Heart left ventricle (tissue), 16 donors: ENCODE results near the gene STARD3. TPM values are rescaled to one million over a fixed set of nuclear protein-coding genes. Genes with fewer than 3 reads are reported as not detected.

ENCODE experiments used
- ATAC-seq, 4 donors: fragments of 200-7000 bp; cut with Tn5 transposase; one replicate each; pipeline ENCODE4 v1.9.1; 2020 to 2022; ENCODE audit warnings: moderate library complexity in 4 of 4, mild to moderate bottlenecking in 3 of 4, moderate number of reproducible peaks in 1 of 4
- DNase-seq, 5 donors: peaks; one replicate each; pipeline ENCODE4 v3.0.0-alpha.2; 2020
- H3K27ac ChIP-seq, 12 donors: fragments of 200-600 bp; sonication (generic) in 4 of 12; one replicate each; pipeline versions ENCODE4 v1.5.0 to v1.8.0; 2016 to 2022; ENCODE audit warnings: mild to moderate bottlenecking in 2 of 12
- H3K27me3 ChIP-seq, 9 donors: fragments of 200-600 bp; sonication (generic) in 2 of 9; one replicate each; pipeline versions ENCODE4 v1.5.1 to v1.8.0; 2016 to 2022; ENCODE audit warnings: mild to moderate bottlenecking in 3 of 9
- H3K36me3 ChIP-seq, 9 donors: fragments of 200-600 bp; sonication (generic) in 2 of 9; one replicate each; pipeline versions ENCODE4 v1.5.0 to v1.8.0; 2018 to 2022; ENCODE audit warnings: mild to moderate bottlenecking in 2 of 9
- H3K4me1 ChIP-seq, 12 donors: fragments of 200-600 bp; sonication (generic) in 4 of 12; one replicate each; pipeline versions ENCODE4 v1.5.0 to v1.8.0; 2016 to 2022; ENCODE audit warnings: mild to moderate bottlenecking in 3 of 12
- H3K4me3 ChIP-seq, 12 donors: fragments of 200-600 bp; sonication (generic) in 4 of 12; one replicate each; pipeline versions ENCODE4 v1.5.0 to v1.8.0; 2017 to 2022; ENCODE audit warnings: mild to moderate bottlenecking in 9 of 12, moderate library complexity in 4 of 12
- H3K9me3 ChIP-seq, 12 donors: fragments of 200-600 bp; sonication (generic) in 4 of 12; one replicate each; pipeline versions ENCODE4 v1.5.0 to v1.8.0; 2016 to 2022; ENCODE audit warnings: mild to moderate bottlenecking in 1 of 12
- POLR2A ChIP-seq, 2 donors: fragments of 450-650 bp; IDR thresholded peaks; one replicate each; pipeline ENCODE4 v1.6.1; 2017; ENCODE audit warnings: antibody characterized with exemption in 2 of 2, mild to moderate bottlenecking in 2 of 2, moderate library complexity in 2 of 2
- WGBS, 4 donors: extraction: QIAGEN DNeasy Blood & Tissue Kit in 2 of 4; methylation state at CpG; one replicate each; pipeline versions ENCODE4 v1.1.5 to v1.1.7; 2013 to 2018; 5-methylcytosine and 5-hydroxymethylcytosine counted together
- intact Hi-C, 10 donors: fragments of 100-400 bp; cut with DNase I; formaldehyde crosslinking; loops; one replicate each; pipeline versions ENCODE4 v1.11.1 to v1.14.2; 2022
- polyA plus RNA-seq, 2 donors: library from polyadenylated mRNA; stranded (reverse); fragments of 200-250 nt; gene quantifications; one replicate each; pipeline ENCODE4 v1.2.3, GENCODE V29; 2013
- total RNA-seq, 9 donors: library from RNA; depleted of rRNA in 2 of 9; stranded (reverse); fragments of >200 nt in 2 of 9; fragmentation: NEBNext Ultra II Directional in 3 of 9; extraction: Animal tissue kit (Norgen Biotek cat#: 25700) in 3 of 9; gene quantifications; one replicate each; pipeline versions ENCODE4 v1.1.0 to v1.2.4, GENCODE V29; 2016 to 2023
- TF ChIP-seq, protein P1 (sequence below), 12 donors: fragments of 200-600 bp; sonication (generic) in 4 of 12; IDR thresholded peaks; one replicate each; pipeline versions ENCODE4 v1.5.0 to v1.8.0; 2018 to 2022; ENCODE audit warnings: antibody characterized with exemption in 12 of 12, mild to moderate bottlenecking in 5 of 12
- donor health status: ischemic (EF 13 %, LVEDD 7.1; RV severe dilation, severe dysfunction).
- donor health status: healthy with polysubstance abuse.
- donor health status: DM: no; HTN: yes; CAD: no.
- donor health status: DM: no; HTN: no; CAD: no.
- donor health status: ischemic (EF 25% LVEDD 6.9; RV normal size, moderate dysfunction).
- donor health status: ischemic (EF 25% LVEDD 5.7; RV mildly dilated, moderate dysfunction).
- donor health status: healthy.
- donor health status: DM: yes; HTN: yes; CAD: no.
- donor health status: ischemic (EF 35%, LVEDD 5.7; RV mildly dilated, moderate dysfunction).
- donor health status: nonischemic (EF 11% LVEDD 7.7; RV severe dilation, severe dysfunction).
- donor health status: DM: yes; HTN: yes; CAD: no.
- donor health status: PGD.
- donor health status: ischemic (EF 29% LVEDD 5.4; RV normal size, mild dysfunction).
- donor health status: nonischemic (EF 23%, LVEDD 6.1; RV moderate dilation, normal function).

The STARD3 gene
- total and polyA plus RNA-seq, 11 donors = 14.1 to 57.2 (median 24.2) TPM

DNA sequence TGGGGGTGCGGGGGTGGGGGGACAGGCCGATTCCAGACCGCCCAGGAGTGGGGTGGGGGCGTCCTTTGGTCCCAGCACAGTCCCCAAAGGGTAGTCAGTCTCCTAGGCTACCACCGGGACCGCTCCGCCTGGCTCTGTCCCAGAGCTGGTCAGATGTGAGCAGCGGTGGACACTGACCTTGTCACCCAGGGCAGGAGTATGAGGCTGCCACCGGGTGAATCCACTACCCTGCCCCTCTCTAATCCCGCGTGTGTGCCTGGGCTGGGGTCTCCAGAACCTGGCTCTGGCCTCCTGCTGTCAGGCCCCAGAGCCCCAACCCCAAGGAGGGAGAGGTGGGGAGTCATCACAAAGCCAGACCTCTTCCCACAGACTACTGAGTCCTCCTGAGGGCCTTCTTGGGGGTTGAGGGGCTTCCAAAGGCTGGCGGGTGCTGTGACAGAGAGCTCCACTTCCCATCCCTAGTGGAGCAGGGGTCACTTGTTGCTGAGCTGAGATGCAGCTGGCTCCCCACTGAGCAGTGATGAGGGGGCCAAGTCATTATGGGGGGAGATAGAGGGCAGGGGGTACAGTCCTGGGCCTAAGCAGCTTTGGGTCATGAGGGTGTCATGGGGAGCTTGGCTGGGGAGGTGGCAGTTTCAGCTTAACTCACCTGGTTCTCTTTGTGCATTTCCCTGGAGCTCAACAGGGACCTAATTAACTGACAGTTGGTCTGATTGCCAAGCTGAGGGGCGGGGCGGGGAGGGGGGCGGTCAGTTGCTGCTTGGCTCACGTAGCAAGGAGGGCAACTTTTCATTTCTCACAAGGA is 9.0 kb upstream of the STARD3 start:
- DNase-seq (no peak), ATAC-seq (no peak)
- no peak overlapping the region for H3K4me3 ChIP-seq
- no peaks in the 10 kb centered on the region for H3K9me3 ChIP-seq
- intact Hi-C loops = loop anchor here in 3 of 10 donors (10.0 kb wide), 4 partner anchors 47 to 357 kb away; partner anchors contain the start of gene PSMD3 (in 1 of the 3)
- H3K27me3 ChIP-seq = peaks cover 8 to 56% (median 32%) of the 10 kb centered on the region in 9 donors
- no peak overlapping the region for H3K27ac ChIP-seq
- H3K4me1 ChIP-seq = peaks cover 0 to 18% (median 11%) of the 10 kb centered on the region in 12 donors
- TF ChIP-seq, protein P1, sequence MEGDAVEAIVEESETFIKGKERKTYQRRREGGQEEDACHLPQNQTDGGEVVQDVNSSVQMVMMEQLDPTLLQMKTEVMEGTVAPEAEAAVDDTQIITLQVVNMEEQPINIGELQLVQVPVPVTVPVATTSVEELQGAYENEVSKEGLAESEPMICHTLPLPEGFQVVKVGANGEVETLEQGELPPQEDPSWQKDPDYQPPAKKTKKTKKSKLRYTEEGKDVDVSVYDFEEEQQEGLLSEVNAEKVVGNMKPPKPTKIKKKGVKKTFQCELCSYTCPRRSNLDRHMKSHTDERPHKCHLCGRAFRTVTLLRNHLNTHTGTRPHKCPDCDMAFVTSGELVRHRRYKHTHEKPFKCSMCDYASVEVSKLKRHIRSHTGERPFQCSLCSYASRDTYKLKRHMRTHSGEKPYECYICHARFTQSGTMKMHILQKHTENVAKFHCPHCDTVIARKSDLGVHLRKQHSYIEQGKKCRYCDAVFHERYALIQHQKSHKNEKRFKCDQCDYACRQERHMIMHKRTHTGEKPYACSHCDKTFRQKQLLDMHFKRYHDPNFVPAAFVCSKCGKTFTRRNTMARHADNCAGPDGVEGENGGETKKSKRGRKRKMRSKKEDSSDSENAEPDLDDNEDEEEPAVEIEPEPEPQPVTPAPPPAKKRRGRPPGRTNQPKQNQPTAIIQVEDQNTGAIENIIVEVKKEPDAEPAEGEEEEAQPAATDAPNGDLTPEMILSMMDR (IDR thresholded peaks at IDR 0.05) = no peak
- TF ChIP-seq POLR2A (IDR thresholded peaks at IDR 0.05) = no peak
- 49 to 80% (median 63%) methylated on average over 7 to 16 of the region's 16 CpGs for WGBS, 4 donors
- H3K36me3 ChIP-seq = no peaks in the 10 kb centered on the region

DNA sequence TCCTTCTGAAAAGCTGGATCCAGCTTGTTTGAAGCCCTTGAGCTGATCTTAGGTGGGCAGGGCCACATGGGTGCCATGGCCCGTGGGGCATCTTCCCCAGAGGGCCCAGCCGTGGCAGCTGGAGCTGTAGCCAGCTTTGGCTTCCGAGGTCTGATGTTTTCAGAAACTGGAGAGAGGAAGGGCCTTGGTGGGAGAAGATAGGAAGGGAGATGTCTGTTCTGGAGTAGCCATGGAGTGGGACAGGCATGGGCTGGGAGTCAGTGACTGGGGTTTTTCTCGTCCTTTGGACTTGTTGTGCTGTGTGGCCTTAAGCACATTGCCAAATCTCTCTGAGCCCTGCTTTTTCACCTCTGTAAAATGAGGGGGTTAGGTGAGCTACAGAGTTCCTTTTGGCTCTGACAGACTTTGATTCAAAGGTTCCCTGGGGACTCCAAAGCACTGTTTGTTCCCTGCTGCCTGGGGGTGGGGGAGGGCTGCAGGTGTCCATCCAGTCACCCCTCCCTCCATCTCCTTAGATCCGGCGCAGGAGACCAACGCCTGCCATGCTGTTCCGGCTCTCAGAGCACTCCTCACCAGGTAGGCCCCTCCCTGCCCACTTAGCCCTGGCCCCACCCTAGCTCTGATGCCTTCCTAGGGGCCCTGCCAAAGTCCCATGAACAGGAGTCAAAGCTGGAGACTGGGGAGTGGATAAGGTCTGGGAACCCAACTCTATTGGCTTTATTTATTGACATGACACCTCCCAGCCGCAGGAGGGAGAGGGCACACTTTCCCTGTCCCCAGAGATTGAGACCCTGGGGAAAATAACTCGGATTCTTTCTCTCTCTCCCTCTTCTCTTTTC is 8.1 kb upstream of the STARD3 start:
- DNase-seq (no peak), ATAC-seq (no peak)
- no peaks in the 10 kb centered on the region for H3K9me3 ChIP-seq
- no peak overlapping the region for H3K4me3 ChIP-seq
- no peak overlapping the region for H3K27ac ChIP-seq
- no peaks in the 10 kb centered on the region for H3K36me3 ChIP-seq
- no peak for TF ChIP-seq POLR2A (IDR thresholded peaks at IDR 0.05)
- TF ChIP-seq, protein P1 (IDR thresholded peaks at IDR 0.05) = no peak
- peaks cover 0 to 15% (median 8%) of the 10 kb centered on the region in 12 donors for H3K4me1 ChIP-seq
- H3K27me3 ChIP-seq = peaks cover 8 to 56% (median 32%) of the 10 kb centered on the region in 9 donors
- intact Hi-C loops = loop anchor here in 3 of 10 donors (10.0 kb wide), 4 partner anchors 46 to 356 kb away; partner anchors contain the start of gene PSMD3 (in 1 of the 3)
- WGBS, 4 donors = 59 to 68% (median 64%) methylated on average over 8 to 10 of the region's 10 CpGs

DNA sequence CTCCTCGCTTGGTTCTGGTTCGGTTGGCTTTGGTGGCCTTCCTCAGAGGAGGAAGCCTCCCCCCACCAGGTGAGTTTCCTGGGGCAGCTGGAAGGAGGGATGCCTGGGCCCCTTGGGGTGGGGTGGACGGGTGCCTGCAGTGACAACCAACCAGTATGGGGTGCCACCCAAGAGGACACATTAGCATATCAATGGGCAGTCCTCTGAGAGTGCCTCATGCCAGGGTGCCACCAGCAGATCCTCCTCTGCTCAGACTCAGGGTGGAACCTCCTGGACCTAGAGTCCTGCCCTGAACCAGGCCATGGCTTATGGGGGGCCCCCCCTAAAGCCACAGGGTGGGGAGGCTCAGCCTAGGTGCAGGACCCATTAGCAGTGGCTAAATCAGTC is 7.5 kb upstream of the STARD3 start:
- intact Hi-C loops = loop anchor here in 3 of 10 donors (10.0 kb wide), 4 partner anchors 45 to 355 kb away; partner anchors contain the start of gene PSMD3 (in 1 of the 3)
- no peak for ATAC-seq
- no peak for TF ChIP-seq POLR2A (IDR thresholded peaks at IDR 0.05)
- TF ChIP-seq, protein P1 (IDR thresholded peaks at IDR 0.05) = no peak
- H3K4me1 ChIP-seq = peaks cover 0 to 15% (median 8%) of the 10 kb centered on the region in 12 donors
- DNase-seq = no peak
- H3K27me3 ChIP-seq = peaks cover 8 to 56% (median 32%) of the 10 kb centered on the region in 9 donors
- no peaks in the 10 kb centered on the region for H3K36me3 ChIP-seq
- no peak overlapping the region for H3K27ac ChIP-seq
- WGBS, 4 donors = 64 to 87% (median 70%) methylated on average over 3 of the region's 3 CpGs
- H3K9me3 ChIP-seq = no peaks in the 10 kb centered on the region
- H3K4me3 ChIP-seq = no peak overlapping the region
